ENCODE data around the gene SLC25A25.

DNA sequence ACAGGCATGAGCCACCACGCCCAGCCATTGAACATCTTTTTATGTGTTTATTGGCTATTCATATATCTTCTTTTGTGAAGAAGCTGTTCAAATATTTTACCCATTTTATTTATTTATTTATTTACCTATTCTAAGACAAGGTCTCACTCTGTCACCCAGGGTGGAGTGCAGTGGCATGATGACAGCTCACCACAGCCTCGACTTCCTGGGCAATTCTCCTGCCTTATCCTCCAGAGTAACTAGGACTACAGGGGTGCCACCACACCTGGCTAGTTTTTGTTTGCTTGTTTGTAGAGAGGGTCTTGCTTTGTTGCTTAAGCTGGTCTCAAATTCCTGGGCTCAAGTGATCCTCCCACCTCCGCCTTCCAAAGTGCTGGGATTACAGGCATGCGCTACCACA lies 34.4 kb upstream of the SLC25A25 start:
- no peak for TF ChIP-seq POLR2A (IDR thresholded peaks at IDR 0.05)
- TF ChIP-seq, protein P1, sequence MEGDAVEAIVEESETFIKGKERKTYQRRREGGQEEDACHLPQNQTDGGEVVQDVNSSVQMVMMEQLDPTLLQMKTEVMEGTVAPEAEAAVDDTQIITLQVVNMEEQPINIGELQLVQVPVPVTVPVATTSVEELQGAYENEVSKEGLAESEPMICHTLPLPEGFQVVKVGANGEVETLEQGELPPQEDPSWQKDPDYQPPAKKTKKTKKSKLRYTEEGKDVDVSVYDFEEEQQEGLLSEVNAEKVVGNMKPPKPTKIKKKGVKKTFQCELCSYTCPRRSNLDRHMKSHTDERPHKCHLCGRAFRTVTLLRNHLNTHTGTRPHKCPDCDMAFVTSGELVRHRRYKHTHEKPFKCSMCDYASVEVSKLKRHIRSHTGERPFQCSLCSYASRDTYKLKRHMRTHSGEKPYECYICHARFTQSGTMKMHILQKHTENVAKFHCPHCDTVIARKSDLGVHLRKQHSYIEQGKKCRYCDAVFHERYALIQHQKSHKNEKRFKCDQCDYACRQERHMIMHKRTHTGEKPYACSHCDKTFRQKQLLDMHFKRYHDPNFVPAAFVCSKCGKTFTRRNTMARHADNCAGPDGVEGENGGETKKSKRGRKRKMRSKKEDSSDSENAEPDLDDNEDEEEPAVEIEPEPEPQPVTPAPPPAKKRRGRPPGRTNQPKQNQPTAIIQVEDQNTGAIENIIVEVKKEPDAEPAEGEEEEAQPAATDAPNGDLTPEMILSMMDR (IDR thresholded peaks at IDR 0.05), result no peak

All from adrenal gland (tissue), 5 donors.